GM23338 (cell line): ENCODE results near the gene PTPRR.

Experiments
- CREB1 ChIP-seq: fragments of 250-450 bp; sonication (Bioruptor Pico); IDR thresholded peaks from 2 replicates; pipeline ENCODE4 v1.5.0; 2020; ENCODE audit warnings: low read depth, mild to moderate bottlenecking, moderate library complexity
- ETS1 ChIP-seq: IDR thresholded peaks from 2 replicates; pipeline ENCODE4 v1.6.1; 2016; ENCODE audit warnings: antibody characterized with exemption
- EZH2 ChIP-seq: fragments of 200-600 bp; sonication (generic); IDR thresholded peaks from one replicate; pipeline ENCODE4 v1.8.0; 2017; ENCODE audit warnings: antibody characterized with exemption, mild to moderate bottlenecking, low read depth; ENCODE audit not compliant: unreplicated experiment
- EZH2phosphoT487 ChIP-seq: fragments of 200-600 bp; sonication (generic); IDR thresholded peaks from one replicate; pipeline ENCODE4 v1.8.1; 2018; ENCODE audit warnings: antibody characterized with exemption; ENCODE audit not compliant: unreplicated experiment
- JUNB ChIP-seq: IDR thresholded peaks from one replicate; pipeline ENCODE4 v1.6.1; 2016; ENCODE audit warnings: antibody characterized with exemption; ENCODE audit not compliant: unreplicated experiment
- POLR2AphosphoS5 ChIP-seq: IDR thresholded peaks from 2 replicates; pipeline ENCODE4 v1.6.1; 2016; ENCODE audit warnings: antibody characterized with exemption, low read depth
- REST ChIP-seq: IDR thresholded peaks from one replicate; pipeline ENCODE4 v1.6.1; 2018; ENCODE audit warnings: antibody characterized with exemption; ENCODE audit not compliant: unreplicated experiment
- STAT1 ChIP-seq: IDR thresholded peaks from one replicate; pipeline ENCODE4 v1.6.1; 2016; ENCODE audit warnings: antibody characterized with exemption; ENCODE audit not compliant: unreplicated experiment
- ZNF331 ChIP-seq: fragments of 250-450 bp; sonication (Bioruptor Pico); IDR thresholded peaks from 2 replicates; pipeline ENCODE4 v1.5.0; 2020; ENCODE audit warnings: low read depth, mild to moderate bottlenecking, moderate library complexity
- ZNF462 ChIP-seq: fragments of 250-450 bp; sonication (Bioruptor Pico); IDR thresholded peaks from 2 replicates; pipeline ENCODE4 v1.5.0; 2020; ENCODE audit warnings: mild to moderate bottlenecking, moderate library complexity
- TF ChIP-seq, protein P1 (sequence below), 2 experiments: fragments of 200-600 bp in 1 of 2; sonication (generic) in 1 of 2; conservative IDR thresholded peaks; 2 replicates each; pipeline versions ENCODE4 v1.5.1 to v1.6.1; 2016 to 2017; ENCODE audit warnings: antibody characterized with exemption in 2 of 2, low read depth in 2 of 2, mild to moderate bottlenecking in 2 of 2, moderate library complexity in 1 of 2

DNA sequence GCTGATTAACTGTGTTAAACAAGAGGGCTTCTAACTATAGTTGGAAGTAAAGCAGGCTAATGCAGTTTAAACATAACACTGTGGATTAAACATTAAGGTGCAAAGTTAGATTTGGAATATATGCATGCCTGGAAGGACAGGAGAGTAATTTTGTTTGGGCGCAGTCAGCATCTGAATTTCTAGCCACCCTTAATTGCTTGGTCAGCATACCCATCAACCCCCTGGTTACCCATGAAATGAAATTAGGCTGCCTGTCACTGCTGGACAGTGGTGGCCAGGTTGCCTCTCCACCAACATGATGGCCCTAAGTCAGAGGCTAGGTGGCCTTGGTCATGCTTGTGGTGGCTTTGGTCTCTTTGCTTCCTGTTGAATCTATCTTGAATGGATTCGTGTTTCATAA, 253.3 kb downstream of the PTPRR start:
- TF ChIP-seq EZH2 (no peak), REST (no peak), POLR2AphosphoS5 (no peak), EZH2phosphoT487 (no peak), JUNB (no peak), CREB1 (no peak), STAT1 (no peak), ZNF331 (CRISPR knock-in tag) (no peak), ETS1 (no peak), ZNF462 (CRISPR knock-in tag) (no peak)
- TF ChIP-seq, protein P1, sequence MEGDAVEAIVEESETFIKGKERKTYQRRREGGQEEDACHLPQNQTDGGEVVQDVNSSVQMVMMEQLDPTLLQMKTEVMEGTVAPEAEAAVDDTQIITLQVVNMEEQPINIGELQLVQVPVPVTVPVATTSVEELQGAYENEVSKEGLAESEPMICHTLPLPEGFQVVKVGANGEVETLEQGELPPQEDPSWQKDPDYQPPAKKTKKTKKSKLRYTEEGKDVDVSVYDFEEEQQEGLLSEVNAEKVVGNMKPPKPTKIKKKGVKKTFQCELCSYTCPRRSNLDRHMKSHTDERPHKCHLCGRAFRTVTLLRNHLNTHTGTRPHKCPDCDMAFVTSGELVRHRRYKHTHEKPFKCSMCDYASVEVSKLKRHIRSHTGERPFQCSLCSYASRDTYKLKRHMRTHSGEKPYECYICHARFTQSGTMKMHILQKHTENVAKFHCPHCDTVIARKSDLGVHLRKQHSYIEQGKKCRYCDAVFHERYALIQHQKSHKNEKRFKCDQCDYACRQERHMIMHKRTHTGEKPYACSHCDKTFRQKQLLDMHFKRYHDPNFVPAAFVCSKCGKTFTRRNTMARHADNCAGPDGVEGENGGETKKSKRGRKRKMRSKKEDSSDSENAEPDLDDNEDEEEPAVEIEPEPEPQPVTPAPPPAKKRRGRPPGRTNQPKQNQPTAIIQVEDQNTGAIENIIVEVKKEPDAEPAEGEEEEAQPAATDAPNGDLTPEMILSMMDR (conservative IDR thresholded peaks at IDR 0.05; ENCODE audit: low read depth in 2 of 2), result no peak
